ENCODE results near the gene TMEFF2.
A peak's percentile ranks its signal among the peaks of the same experiment; 100 is the strongest.

TMEFF2 gene

GRCh38 chr2:192059266-192059665 is 135.5 kb downstream of the TMEFF2 start:
- no peak for DNase-seq

GRCh38 chr2:192053921-192054320 is 140.8 kb downstream of the TMEFF2 start:
- DNase-seq: peak; percentile 72

- peak; percentile 91 for DNase-seq
Observed at GRCh38 chr2:192051533-192051932, 143.2 kb downstream of the TMEFF2 start.

GRCh38 chr2:192049362-192049761 is 145.4 kb downstream of the TMEFF2 start:
- DNase-seq: no peak

GRCh38 chr2:192047315-192048107 is 147.2 kb downstream of the TMEFF2 start:
- DNase-seq: no peak

- no peak for DNase-seq
Observed at GRCh38 chr2:192044496-192044895, 150.2 kb downstream of the TMEFF2 start.

GRCh38 chr2:192043216-192043870 is 151.4 kb downstream of the TMEFF2 start:
- no peak for DNase-seq

GRCh38 chr2:192042126-192042525 is 152.6 kb downstream of the TMEFF2 start:
- DNase-seq: no peak

- no peak for DNase-seq
Observed at GRCh38 chr2:192038110-192038509, 156.6 kb downstream of the TMEFF2 start.

- no peak for DNase-seq
Observed at GRCh38 chr2:192035731-192036442, 158.8 kb downstream of the TMEFF2 start.

GRCh38 chr2:192030856-192031255 is 163.9 kb downstream of the TMEFF2 start:
- DNase-seq: no peak

- DNase-seq: no peak
Observed at GRCh38 chr2:192030289-192030688, 164.4 kb downstream of the TMEFF2 start.

- DNase-seq: no peak
Observed at GRCh38 chr2:192029089-192029488, 165.6 kb downstream of the TMEFF2 start.

- no peak for DNase-seq
Observed at GRCh38 chr2:192026825-192027120, 168.0 kb downstream of the TMEFF2 start.

- no peak for DNase-seq
Observed at GRCh38 chr2:192026059-192026824, 168.5 kb downstream of the TMEFF2 start.

GRCh38 chr2:192025637-192026036 is 169.1 kb downstream of the TMEFF2 start:
- no peak for DNase-seq

GRCh38 chr2:192023006-192023405 is 171.7 kb downstream of the TMEFF2 start:
- no peak for DNase-seq

- DNase-seq: no peak
Observed at GRCh38 chr2:192017844-192018243, 176.9 kb downstream of the TMEFF2 start.

- DNase-seq: no peak
Observed at GRCh38 chr2:192016265-192016664, 178.5 kb downstream of the TMEFF2 start.

GRCh38 chr2:192013211-192013610 is 181.5 kb downstream of the TMEFF2 start:
- no peak for DNase-seq

GRCh38 chr2:192011196-192011595 is 183.5 kb downstream of the TMEFF2 start:
- DNase-seq: no peak

- no peak for DNase-seq
Observed at GRCh38 chr2:192010073-192010472, 184.7 kb downstream of the TMEFF2 start.

- no peak for DNase-seq
Observed at GRCh38 chr2:192007581-192008228, 187.0 kb downstream of the TMEFF2 start.

Measured in DMS79 (cell line).